ENCODE data around the gene PRDM13. TPM values are rescaled to one million over a fixed set of nuclear protein-coding genes. Genes with fewer than 3 reads are reported as not detected.
"Not testable (repeated sequence)": the region's sequence is repeated elsewhere in the genome, so short reads cannot be mapped to it uniquely, and the experiment has no call there.

Gene PRDM13
- total RNA-seq, 1 donor from 2014 or later: not detected

GRCh38 chr6:99629293-99629692 lies 22.7 kb downstream of the PRDM13 start:
- DNase-seq: no peak

DNA sequence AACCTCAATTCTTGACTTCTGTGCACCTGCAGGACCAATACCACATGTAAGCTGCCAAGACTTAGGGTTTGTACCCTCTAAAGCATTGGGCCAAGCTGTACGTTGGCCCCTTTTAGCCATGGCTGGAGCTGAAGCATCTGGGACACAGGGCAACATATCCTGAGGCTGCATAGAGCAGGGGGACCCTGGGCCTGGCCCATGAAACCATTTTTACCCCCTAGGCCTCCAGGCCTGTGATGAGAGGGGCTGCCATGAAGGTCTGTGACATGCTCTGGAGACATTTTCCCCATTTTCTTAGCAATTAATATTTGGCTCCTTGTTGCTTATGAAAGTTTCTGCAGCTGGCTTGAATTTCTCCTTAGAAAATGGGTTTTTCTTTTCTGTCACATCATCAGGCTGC lies 31.0 kb downstream of the PRDM13 start:
- no peak for DNase-seq

- DNase-seq: not testable (repeated sequence)
These were observed 31.7 kb downstream of the PRDM13 start for GRCh38 chr6:99638358-99638757.

- no peak for DNase-seq
These were observed 34.6 kb downstream of the PRDM13 start for GRCh38 chr6:99641270-99641669.

DNA sequence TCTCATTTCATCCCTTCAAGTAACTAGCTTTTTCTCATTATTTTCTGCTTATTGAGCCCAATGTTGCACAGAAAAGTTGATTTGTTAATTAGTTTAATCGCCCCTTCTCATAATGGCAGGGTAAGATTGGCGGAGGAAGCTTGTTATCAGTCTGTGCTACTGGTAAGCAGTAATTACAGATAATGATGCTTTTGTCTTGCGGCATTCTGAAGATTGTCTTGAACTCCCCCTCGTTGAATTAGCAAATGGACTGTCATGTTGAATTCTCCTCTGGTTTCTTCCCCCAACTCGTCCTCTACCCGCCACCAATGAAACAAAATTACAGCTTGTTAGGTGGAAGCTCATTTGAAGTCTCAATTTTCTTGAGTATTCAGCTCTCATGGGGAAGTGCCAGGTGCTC lies 39.4 kb downstream of the PRDM13 start:
- DNase-seq: no peak

DNA sequence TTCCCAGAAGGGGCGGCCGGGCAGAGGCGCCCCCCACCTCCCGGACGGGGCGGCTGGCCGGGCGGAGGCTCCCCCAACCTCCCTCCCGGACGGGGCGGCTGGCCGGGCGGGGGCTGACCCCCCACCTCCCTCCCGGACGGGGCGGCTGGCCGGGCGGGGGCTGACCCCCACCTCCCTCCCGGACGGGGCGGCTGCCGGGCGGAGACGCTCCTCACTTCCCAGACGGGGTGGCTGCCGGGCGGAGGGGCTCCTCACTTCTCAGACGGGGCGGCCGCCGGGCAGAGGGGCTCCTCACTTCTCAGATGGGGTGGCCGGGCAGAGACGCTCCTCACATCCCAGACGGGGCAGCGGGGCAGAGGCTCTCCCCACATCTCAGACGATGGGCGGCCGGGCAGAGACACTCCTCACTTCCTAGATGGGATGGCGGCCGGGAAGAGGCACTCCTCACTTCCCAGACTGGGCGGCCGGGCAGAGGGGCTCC lies 43.5 kb downstream of the PRDM13 start:
- not testable (repeated sequence) for DNase-seq

DNA sequence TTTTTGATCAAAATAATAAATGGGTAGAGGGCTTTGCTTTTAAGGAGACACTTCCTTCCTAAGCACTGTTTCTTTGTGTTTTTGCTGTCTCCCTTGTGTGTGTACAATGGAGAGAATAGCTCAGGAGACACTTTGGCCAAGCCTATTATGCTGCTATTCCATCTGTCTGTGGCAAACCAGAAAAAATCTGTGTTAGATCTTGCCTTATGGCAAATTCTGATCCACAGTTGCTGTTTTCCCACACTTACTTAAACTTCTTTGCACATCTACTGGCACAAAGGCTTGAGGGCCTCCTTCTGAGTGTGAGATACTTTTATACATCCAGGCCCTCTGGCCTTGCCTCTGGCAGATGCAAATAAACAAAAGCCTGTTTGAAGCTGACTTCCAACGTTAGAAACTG lies 53.6 kb downstream of the PRDM13 start:
- no peak for DNase-seq

- DNase-seq: no peak
These were observed 55.2 kb downstream of the PRDM13 start for GRCh38 chr6:99661870-99662269.

DNA sequence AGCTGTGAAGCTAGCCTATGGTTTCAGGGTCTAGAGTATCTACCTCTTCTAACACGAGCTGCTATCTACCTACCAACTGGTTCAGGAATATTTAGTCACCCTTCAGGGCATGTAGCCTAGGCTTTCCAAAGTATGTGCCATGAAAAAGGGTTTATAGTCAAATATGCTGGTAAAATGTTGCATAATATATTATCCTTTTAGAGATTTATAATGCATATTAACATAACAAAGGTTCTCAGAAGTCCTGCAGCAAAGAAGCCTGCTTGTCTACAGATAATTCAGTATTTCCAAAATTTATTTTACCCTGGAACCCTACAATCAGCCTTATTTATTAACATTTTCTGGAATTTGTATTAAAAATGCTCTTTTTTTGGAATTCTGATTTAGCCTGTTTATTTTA lies 56.0 kb downstream of the PRDM13 start:
- no peak for DNase-seq

Small RNA genes within 50 kb of the gene (small RNA-seq; reads per million reads assigned to genes)
- gene RF00019 (ENCODE audit: low replicate concordance): not detected

Other genes with a start within 250 kb of the PRDM13 start
- 3.8 TPM for gene COQ3, start 212.6 kb upstream of the PRDM13 start, total RNA-seq
- 156 TPM for gene PNISR, start 181.5 kb upstream of the PRDM13 start, total RNA-seq
- gene USP45, start 91.4 kb upstream of the PRDM13 start, total RNA-seq: 18.9 TPM
- 67.6 TPM for gene CCNC, start 38.2 kb upstream of the PRDM13 start, total RNA-seq